Muscle of leg (tissue), 11 donors: Measurements from ENCODE around the gene MAP2K5. TPM values are rescaled to one million over a fixed set of nuclear protein-coding genes. Genes with fewer than 3 reads are reported as not detected.

Experiments
- DNase-seq: peaks from one replicate; pipeline ENCODE4 v3.0.0; 2013
- H3K27ac ChIP-seq: one replicate; pipeline ENCODE4 v1.5.1; 2013; ENCODE audit warnings: mild to moderate bottlenecking, low read length, control low read depth
- H3K27me3 ChIP-seq: one replicate; pipeline ENCODE4 v1.6.1; 2013; ENCODE audit warnings: low read length; ENCODE audit not compliant: control insufficient read depth, insufficient read depth
- H3K36me3 ChIP-seq: one replicate; pipeline ENCODE4 v1.6.1; 2013; ENCODE audit warnings: low read length; ENCODE audit not compliant: control insufficient read depth, insufficient read depth
- H3K4me1 ChIP-seq: one replicate; pipeline ENCODE4 v1.6.1; 2013; ENCODE audit warnings: low read length; ENCODE audit not compliant: control insufficient read depth, insufficient read depth
- H3K4me3 ChIP-seq: one replicate; pipeline ENCODE4 v1.5.1; 2013; ENCODE audit warnings: low read length, control low read depth
- H3K9me3 ChIP-seq: replicated peaks from 2 replicates; pipeline ENCODE4 v1.6.1; 2013; ENCODE audit warnings: low read depth, low read length; ENCODE audit not compliant: control insufficient read depth
- WGBS: methylation state at CpG from one replicate; pipeline ENCODE4 v1.1.5; 2013; ENCODE audit warnings: missing lambda C conversion rate; ENCODE audit not compliant: insufficient coverage; 5-methylcytosine and 5-hydroxymethylcytosine counted together
- polyA plus RNA-seq, 8 donors: library from polyadenylated mRNA; unstranded; fragments of 120-200 nt; gene quantifications; one replicate each; pipeline versions ENCODE4 v1.2.1 to v1.2.3, GENCODE V29; 2013; ENCODE audit warnings: inconsistent platforms in 1 of 8, low replicate concordance in 1 of 8; ENCODE audit not compliant: insufficient read length in 8 of 8, insufficient read depth in 1 of 8
- total RNA-seq: library from RNA; stranded (reverse); fragments of 120-200 nt; gene quantifications from one replicate; pipeline ENCODE4 v1.2.4, GENCODE V29; 2013

Gene MAP2K5
- total and polyA plus RNA-seq, 9 donors, result 10.2 to 22.6 (median 19.4) TPM

DNA sequence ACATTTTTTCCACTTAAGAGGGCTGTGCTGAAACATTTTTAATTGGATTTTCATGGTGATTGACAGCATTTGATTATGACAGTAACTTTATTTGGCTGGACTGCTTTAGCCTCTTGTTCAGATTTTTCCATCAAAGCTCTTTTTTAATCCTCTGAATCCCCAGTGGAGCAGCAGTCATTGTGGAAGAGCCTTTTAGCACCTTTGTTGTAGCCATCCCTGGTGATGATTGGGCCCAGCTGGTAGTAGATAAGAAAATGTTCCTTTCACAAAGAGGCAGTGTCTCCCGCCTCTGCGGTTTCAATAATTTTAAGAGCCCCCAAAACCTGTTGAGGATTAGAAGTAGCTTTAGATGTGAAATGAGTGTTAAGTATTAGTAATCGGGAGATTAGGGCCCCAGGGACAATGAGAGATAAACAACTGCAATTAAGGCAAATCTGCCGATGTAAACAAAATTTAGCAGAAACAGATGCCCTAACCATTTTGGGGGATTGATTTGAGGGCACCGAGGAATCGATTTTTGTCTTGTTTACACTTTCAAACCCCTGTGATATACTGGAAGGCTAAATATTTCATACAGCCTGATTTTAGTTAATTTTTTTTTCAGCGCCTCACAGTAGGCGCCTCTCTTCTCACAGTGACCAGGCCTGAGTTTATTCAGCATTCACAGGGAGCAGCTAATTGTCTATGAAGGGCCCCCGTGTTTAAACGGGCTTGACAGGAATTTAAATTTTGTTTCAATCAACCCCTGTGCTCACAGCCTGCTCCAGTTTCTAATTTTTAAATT, 239.6 kb downstream of the MAP2K5 start:
- no peaks in the 10 kb centered on the region for H3K27me3 ChIP-seq
- no peaks in the 10 kb centered on the region for H3K9me3 ChIP-seq
- H3K36me3 ChIP-seq, result peaks cover 11% of the 10 kb centered on the region
- no peak overlapping the region for H3K4me3 ChIP-seq
- no peaks in the 10 kb centered on the region for H3K4me1 ChIP-seq
- no peak overlapping the region for H3K27ac ChIP-seq
- DNase-seq, result no peak
- WGBS, result 42% methylated on average over 6 of the region's 10 CpGs

DNA sequence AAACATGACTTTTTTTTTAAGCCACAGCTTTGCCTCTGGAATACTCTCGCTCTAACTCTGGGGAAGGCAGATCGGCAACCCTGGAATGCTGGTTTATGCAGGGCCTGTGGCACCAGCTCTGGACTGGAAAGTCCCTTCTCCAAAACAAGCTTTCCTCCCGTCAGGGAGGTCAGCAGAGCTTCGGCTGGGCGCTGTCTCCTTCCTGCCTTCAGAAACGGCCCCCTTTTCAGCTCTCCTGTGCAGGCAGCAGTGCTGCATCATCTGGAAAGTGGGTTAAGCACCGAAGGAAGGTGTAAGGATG, 240.1 kb downstream of the MAP2K5 start:
- Histone ChIP-seq H3K27ac (no peak overlapping the region), H3K4me3 (no peak overlapping the region), H3K36me3 (peaks cover 11% of the 10 kb centered on the region), H3K4me1 (no peaks in the 10 kb centered on the region), H3K27me3 (no peaks in the 10 kb centered on the region), H3K9me3 (no peaks in the 10 kb centered on the region)
- DNase-seq, result no peak
- 51% methylated on average over 3 of the region's 7 CpGs for WGBS

DNA sequence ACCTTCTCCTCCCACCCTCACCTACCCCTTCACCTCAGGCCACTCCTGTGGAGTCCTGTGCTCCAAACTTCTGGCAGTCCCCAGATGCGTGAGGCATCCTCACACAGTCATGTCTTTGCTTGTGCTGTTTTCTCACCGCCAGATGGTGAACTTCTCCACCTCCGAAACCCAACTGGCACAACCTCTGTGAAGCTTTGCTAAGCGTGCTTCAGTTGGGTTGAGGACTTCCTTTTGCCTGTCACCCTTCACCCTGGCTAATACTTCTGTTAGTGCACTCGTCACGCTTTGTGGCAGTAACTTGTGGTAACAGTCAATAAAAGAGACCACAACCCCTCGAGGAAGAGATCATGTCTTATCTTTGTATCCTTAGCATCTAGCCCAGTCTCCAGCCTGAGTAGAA, 240.8 kb downstream of the MAP2K5 start:
- WGBS, result 94% methylated on average over 4 of the region's 7 CpGs
- peaks cover 11% of the 10 kb centered on the region for H3K36me3 ChIP-seq
- H3K4me1 ChIP-seq, result no peaks in the 10 kb centered on the region
- no peak overlapping the region for H3K27ac ChIP-seq
- H3K27me3 ChIP-seq, result no peaks in the 10 kb centered on the region
- no peaks in the 10 kb centered on the region for H3K9me3 ChIP-seq
- no peak for DNase-seq
- no peak overlapping the region for H3K4me3 ChIP-seq

DNA sequence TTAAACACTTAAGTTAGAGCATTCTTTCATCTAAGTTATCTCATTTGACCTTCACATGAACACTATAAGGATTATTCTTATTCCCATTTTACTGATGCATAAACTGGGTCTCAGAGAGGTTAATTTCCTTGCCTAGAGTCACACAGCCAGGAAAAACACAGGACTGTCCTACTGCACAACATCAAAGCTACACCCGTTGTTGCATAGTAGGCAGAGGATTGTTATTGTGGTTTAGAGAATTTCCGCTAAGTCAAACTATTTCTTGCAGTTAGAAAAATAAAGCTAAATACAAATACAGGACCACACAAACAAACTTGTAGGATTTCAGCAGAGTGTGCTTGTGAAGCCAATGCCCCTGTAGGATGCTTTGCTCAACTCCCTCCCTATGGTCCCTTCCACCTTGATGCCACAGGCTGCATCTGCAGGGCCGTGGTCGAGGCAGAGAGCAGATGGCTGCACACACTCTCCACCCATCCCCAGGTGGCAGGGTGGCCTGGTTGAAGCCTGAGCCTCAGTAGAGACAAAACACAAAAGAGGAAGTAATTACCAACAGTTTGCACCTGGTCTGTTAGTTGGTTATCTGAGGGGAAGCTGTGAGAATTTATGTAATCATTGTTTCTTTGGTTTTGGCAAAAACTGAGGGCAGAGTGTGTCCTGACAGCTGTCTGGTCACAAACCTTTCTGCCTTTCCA, 241.7 kb downstream of the MAP2K5 start:
- no peaks in the 10 kb centered on the region for H3K27me3 ChIP-seq
- DNase-seq, result no peak
- no peaks in the 10 kb centered on the region for H3K9me3 ChIP-seq
- no peak overlapping the region for H3K27ac ChIP-seq
- no peak overlapping the region for H3K4me3 ChIP-seq
- H3K4me1 ChIP-seq, result no peaks in the 10 kb centered on the region
- peaks cover 11% of the 10 kb centered on the region for H3K36me3 ChIP-seq
- WGBS, result no CpG with 5 or more reads among the region's 4 CpGs

DNA sequence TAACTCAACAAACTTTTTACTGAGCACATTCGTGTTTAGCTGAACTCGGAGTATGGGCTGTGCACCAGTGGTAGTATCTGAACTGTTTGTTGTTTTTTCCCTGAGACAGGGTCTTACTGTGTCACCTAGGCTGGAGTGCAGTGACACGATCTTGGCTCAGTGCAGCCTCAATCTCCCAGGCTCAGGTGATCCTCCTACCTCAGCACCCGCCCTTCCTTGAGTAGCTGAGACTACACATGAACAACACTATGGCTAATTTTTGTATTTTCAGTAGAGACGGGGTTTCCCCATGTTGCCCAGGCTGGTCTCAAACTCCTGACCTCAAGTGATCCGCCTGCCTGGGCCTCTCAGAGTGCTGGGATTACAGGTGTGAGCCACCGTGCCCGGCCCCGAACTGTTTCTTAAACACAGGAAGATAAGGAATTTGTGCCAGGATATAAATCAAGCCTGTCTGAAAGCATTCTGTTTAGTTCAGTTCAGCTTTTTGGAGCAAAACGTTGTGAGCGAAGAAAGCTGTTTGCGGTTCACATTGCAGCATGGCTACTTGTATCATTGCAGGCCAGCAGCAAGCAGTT, 242.4 kb downstream of the MAP2K5 start:
- no peaks in the 10 kb centered on the region for H3K9me3 ChIP-seq
- no peaks in the 10 kb centered on the region for H3K27me3 ChIP-seq
- H3K27ac ChIP-seq, result no peak overlapping the region
- H3K4me1 ChIP-seq, result no peaks in the 10 kb centered on the region
- H3K4me3 ChIP-seq, result no peak overlapping the region
- DNase-seq, result no peak
- peaks cover 11% of the 10 kb centered on the region for H3K36me3 ChIP-seq
- WGBS, result 80% methylated on average over 11 of the region's 12 CpGs

DNA sequence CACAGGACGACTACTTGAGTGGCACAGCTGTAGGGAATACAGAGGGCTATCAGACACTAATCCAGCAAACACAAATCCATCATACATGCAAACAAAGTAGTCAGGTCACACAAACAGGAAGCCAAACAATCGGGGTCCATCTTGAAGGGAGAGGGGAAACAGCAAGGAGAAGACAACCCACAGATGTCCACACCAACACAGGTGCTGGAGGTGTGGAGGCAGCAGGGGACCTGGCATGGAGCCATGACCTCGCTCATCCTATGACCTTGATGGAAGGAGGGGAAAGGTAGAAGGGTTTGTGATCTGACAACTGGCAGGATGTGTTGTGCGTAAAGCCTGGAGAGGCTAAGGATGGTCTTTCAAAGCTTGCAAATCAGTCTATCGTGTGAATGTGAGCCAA, 242.9 kb downstream of the MAP2K5 start:
- Histone ChIP-seq H3K9me3 (no peaks in the 10 kb centered on the region), H3K36me3 (peaks cover 11% of the 10 kb centered on the region), H3K27ac (no peak overlapping the region), H3K27me3 (no peaks in the 10 kb centered on the region), H3K4me1 (no peaks in the 10 kb centered on the region), H3K4me3 (no peak overlapping the region)
- WGBS, result 82% methylated on average over 3 of the region's 5 CpGs
- DNase-seq, result no peak

DNA sequence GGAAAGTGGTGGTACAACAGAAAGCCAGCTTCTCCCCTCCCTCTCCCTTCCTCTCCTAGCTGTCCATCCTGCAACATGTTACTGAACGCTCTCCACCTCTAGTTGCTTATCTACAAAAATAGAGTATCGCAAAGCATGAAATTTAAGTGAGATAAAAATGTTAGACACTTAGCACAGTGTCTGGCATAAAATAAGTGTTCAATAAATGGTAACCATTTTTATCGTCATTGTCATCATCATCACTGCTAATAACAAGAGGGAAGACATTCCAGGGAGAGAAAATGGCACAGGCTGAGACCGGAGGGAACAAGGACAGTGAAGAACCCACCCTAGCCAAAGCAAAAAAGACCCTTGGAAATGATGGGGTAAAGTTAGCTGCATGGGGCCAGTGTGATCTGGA, 244.1 kb downstream of the MAP2K5 start:
- no peak for DNase-seq
- H3K9me3 ChIP-seq, result no peaks in the 10 kb centered on the region
- H3K36me3 ChIP-seq, result peaks cover 11% of the 10 kb centered on the region
- no peaks in the 10 kb centered on the region for H3K27me3 ChIP-seq
- no peaks in the 10 kb centered on the region for H3K4me1 ChIP-seq
- H3K4me3 ChIP-seq, result no peak overlapping the region
- no peak overlapping the region for H3K27ac ChIP-seq
- WGBS, result no CpG with 5 or more reads among the region's 4 CpGs

DNA sequence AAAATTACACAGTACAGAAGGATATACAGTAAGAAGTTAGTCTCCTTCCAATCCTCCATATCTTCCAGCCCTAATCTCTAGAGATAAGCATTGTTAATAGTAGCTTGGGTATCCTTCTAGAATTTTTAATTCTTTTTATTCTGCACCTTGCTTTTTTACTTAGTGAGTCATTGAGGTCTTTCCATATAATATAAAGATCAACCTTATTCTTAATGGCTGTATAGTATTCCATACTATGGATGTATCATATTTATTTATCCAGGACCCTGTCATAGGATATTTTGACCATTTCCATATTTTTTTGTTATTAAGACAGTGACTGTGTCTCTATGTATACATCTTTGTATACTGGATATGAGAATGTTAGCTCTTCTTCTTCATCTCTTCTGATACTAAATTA, 246.5 kb downstream of the MAP2K5 start:
- Histone ChIP-seq H3K4me1 (no peaks in the 10 kb centered on the region), H3K36me3 (peaks cover 5% of the 10 kb centered on the region), H3K27ac (no peak overlapping the region), H3K9me3 (no peaks in the 10 kb centered on the region), H3K4me3 (no peak overlapping the region), H3K27me3 (no peaks in the 10 kb centered on the region)
- DNase-seq, result no peak

DNA sequence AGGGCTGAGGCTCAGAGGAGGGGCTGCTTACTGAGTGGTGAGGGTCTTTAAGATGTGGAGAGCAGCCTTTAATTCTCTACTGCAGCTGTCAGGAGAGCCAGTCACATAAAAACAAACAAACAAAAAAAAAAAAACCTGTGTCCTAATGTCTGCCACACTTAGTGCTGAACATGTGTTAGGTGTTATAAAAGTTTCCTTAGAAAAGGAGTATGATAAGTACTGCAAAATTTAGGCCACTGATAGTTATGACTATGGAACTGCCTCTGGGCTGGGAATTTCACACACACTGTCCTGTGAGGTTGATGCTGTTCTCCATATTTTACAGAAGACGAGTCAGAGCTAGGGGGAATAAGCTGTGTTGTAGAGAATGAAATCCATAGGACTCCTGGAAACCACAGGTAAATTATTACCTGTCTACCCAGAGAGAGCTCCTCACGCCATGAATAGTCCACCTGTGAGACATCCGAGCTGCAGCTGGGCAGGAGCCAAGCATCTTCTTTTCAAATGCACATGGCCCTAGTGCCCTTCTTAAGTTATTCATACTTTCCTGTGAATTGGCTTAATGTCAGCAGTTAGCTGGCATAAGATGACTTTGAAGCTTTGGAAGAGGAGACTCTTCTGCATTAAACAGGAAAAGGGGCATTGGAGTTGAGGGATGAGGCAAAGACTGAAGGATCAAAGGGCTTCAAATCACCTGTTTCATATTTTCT, 248.3 kb downstream of the MAP2K5 start:
- H3K4me3 ChIP-seq, result no peak overlapping the region
- no CpG with 5 or more reads among the region's 3 CpGs for WGBS
- no peaks in the 10 kb centered on the region for H3K4me1 ChIP-seq
- H3K36me3 ChIP-seq, result no peaks in the 10 kb centered on the region
- H3K27ac ChIP-seq, result no peak overlapping the region
- H3K9me3 ChIP-seq, result peaks cover 4% of the 10 kb centered on the region
- no peak for DNase-seq
- no peaks in the 10 kb centered on the region for H3K27me3 ChIP-seq

DNA sequence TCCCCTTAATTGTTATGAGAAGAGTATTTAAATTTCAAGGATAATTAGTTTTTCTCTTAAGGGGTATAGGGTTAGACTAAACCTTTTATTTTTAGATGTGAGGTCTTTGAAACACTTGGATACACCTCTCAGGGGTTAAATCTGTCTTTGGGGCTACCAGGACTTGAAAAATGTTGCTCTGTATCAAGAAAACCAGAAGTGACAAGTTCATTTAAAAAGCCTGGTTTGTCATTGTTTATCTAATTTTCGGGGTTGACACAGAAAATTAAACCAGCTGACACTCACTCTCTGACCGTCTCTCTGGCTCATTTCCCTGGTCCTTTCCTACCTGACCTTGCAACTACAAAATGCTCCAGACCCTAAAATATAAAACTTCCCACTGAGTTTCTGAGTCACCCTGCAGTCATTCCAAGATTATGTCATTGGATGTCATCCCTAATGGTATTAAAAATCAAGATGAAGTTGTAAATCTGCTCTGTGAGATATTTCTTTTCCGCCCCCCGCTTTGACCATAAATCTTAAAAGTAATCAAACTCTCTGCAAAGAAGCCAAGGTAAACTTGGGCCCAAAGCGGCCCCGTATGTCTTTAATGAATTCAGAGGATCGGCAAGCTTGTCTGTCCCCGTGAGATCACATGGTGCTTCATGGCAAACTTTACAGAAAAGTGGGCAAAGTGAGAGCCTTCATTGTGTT, 249.9 kb downstream of the MAP2K5 start:
- Histone ChIP-seq H3K27ac (no peak overlapping the region), H3K4me1 (peaks cover 2% of the 10 kb centered on the region), H3K36me3 (no peaks in the 10 kb centered on the region), H3K9me3 (peaks cover 4% of the 10 kb centered on the region), H3K4me3 (no peak overlapping the region), H3K27me3 (no peaks in the 10 kb centered on the region)
- 70% methylated on average over 2 of the region's 8 CpGs for WGBS
- no peak for DNase-seq
